C4-2B (cell line): ENCODE results near the gene TMEM121.
"Not testable (repeated sequence)": the region's sequence is repeated elsewhere in the genome, so short reads cannot be mapped to it uniquely, and the experiment has no call there.

Source experiments
- CTCF ChIP-seq: fragments of 450-650 bp; conservative IDR thresholded peaks from 2 replicates; pipeline ENCODE4 v1.5.1; 2017; ENCODE audit warnings: mild to moderate bottlenecking
- ZFX ChIP-seq: fragments of 450-650 bp; IDR thresholded peaks from 2 replicates; pipeline ENCODE4 v1.6.1; 2017

DNA sequence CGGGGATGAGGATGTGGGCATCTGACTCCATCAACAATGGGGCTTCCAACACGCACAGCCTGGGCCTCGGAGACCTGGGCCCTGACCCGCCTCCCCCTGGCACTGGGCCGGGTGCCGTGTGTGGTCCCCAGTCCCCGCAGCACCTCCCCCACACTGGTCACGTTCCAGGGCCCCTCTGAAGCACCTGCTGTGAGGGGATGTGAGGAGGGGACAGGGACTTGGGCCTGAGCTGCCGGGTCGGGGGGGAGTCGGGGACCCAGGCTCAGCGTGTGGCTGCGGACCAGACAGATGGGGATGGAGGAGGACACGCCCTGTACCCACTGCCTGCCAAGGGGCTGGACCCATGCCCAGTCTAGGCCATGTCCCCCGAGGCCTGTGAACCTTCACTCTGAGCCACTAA, 45.7 kb downstream of the TMEM121 start:
- TF ChIP-seq CTCF, ZFX: not testable (repeated sequence)
